HK-2 (cell line): Measurements from ENCODE around the gene ZBTB43.

Experiments
- DNase-seq: peaks from one replicate; pipeline ENCODE4 v3.0.0-alpha.2; 2018; ENCODE audit not compliant: unreplicated experiment

ZBTB43 gene

DNA sequence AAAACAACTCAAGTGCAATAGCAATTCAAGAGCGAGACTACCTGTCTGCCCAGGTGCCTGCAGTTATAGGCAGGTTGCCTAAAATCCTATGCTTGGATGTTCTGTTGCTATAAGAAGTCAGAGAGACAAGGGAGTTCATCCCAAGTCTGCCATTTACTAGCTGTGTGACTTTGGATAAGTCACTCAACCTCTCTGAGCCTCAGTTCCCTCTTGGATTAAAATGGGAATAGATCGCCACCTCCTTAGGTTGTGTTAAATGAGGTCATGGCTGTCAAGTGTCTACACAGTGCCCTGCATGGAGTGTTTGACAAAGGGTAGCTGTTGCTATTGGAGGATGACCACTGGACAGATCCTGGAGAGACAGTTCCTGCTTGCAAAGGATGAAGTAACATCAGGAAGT lies 54.3 kb downstream of the ZBTB43 start:
- no peak for DNase-seq

DNA sequence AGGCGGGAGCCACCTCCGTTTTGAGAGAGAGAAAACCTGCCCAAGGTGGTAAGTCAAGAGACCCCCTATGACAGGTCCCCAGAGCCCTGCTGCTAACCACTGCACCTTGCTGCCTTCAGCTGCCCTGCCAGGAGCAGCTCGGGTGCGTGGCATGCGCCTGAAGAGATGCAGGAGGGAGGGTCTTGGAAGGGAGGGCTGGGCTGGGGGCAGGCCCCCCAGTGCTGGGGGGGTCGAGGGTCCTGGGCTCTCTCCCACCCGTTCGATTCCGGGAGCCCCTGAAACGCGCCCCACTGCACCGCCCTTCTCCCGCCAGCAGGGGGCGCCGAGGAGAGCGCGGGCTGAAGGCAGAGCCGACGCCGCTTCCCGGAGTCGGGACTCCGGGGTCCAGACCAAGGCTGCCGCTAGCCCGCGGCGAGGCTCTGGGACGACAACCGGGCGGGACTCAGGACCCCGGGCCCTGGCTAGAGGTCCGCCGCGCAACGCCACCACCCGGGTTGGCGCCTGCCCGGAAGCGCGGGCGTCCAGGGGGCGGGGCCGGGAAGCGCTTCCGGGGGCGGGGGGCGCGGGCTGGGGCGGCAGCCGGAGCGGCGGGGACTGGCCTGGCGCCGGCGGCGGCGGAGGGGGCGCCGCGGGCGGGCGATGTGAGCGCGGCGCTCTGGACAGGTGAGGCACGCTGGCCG lies 55.4 kb downstream of the ZBTB43 start, which contains the start of gene ZBTB34:
Gene ZBTB34, plus strand, starts transcription at position 563 of the 680 bp plus-strand sequence. CDS start 18,761 bp downstream, outside the sequence.
- DNase-seq = peak; percentile 69

GRCh38 chr9:126860757-126861466 lies 56.1 kb downstream of the ZBTB43 start:
- peak; percentile 47 for DNase-seq

- DNase-seq = no peak
Observed at GRCh38 chr9:126861707-126862103, 56.9 kb downstream of the ZBTB43 start.

DNA sequence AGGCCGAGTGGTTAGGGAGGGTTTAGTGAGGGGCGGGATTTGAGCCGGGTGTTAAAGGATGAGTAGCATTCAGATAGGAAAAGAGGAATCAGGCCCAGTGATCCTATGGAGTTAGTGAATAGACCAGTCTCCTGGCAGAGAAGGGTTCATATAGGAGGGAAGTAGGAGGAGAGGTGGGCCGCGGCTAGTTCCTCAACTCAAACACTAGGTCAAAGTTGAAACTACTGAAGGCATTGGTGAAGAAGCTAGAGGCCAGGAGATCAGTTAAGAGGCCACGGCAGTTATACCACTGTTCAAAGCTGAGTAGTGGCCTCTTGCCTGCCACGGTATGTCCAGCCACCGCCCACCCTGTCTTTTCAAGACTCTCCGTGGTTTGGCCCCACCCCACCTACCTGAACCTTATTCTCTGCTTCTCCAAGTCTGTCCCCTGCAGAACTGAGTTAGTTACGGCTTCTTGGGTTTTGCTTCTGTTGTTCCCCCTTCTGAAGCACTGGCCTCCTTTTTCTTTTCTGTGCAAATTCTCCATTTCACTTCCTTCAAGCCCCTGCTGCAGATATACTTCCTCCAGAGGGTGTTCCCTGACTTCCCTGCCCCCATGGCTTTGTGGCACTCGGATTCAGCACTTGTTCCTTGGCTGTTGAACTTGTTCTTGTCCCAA lies 57.4 kb downstream of the ZBTB43 start:
- no peak for DNase-seq

GRCh38 chr9:126864771-126865170 lies 59.9 kb downstream of the ZBTB43 start:
- no peak for DNase-seq

DNA sequence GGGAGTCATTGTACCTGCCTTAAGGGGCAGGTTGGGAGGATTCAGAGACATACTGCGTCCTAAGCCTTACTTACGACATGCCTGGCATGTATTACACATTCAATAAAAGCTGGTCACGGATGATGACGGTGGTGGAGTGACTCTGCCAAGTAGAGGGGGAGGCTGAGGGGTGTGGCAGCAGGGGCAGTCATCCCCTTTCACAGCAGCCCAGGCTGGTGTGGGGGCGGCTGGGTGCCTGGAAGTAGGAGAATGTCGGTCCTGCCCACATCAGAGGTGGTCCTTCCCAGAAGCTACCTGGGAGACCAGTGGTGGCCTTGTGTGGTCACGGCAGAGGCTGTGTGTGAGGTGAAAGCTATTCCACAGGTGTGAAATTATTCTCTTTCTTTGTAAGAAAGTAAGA lies 64.5 kb downstream of the ZBTB43 start:
- no peak for DNase-seq

DNA sequence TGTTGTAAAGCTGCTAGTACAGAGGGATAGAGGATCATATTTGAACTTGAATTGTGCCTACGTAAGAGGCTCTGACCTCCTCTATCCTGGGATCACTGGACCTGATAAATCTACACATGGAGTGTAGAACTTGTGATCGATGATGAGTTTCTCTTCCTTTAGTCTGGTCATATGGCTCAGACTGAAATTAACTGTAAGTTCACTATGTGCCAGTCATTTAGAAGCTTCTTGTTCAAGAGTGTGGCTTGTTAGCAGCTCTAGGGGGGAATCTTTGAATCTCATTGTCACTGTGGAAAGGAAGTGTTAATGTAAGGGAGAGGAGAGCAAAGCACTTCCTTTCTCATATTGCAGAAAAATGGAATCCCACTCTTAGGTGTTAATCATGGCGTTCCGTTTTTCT lies 67.7 kb downstream of the ZBTB43 start:
- no peak for DNase-seq

DNA sequence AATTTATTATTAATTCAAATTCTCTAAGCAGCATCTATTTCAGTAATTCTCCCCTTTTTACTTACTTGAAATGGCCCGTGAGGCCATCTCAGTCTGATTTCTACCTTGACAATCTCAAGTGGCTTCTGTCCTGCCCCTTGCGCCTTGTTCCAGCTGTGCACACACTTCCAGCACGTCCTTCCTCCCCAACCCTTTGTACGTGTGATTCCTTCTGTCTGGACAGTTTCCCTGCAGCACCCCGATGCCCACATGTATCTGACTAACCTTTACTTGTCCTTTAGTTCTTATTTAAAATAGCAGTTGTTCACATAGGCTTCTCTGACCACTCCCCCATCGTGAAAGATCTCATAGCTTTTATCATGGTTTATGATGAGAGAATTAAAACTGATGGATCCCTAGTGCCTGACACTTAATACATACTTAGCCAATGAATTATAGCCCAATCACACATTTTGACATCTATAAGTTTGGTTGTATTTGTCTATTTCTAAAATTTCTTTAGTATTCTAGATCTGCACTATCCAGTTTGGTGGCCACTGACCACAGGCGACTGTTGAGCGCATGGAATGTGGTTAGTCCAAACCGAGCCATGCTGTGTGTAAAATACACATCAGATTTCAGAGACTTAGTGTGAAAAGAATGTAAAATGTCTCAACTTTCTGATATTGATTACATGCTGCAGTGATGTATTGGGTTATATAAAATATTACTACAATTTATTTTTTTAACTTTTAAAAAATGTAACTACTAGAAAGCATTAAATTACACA lies 69.9 kb downstream of the ZBTB43 start:
- DNase-seq = no peak

DNA sequence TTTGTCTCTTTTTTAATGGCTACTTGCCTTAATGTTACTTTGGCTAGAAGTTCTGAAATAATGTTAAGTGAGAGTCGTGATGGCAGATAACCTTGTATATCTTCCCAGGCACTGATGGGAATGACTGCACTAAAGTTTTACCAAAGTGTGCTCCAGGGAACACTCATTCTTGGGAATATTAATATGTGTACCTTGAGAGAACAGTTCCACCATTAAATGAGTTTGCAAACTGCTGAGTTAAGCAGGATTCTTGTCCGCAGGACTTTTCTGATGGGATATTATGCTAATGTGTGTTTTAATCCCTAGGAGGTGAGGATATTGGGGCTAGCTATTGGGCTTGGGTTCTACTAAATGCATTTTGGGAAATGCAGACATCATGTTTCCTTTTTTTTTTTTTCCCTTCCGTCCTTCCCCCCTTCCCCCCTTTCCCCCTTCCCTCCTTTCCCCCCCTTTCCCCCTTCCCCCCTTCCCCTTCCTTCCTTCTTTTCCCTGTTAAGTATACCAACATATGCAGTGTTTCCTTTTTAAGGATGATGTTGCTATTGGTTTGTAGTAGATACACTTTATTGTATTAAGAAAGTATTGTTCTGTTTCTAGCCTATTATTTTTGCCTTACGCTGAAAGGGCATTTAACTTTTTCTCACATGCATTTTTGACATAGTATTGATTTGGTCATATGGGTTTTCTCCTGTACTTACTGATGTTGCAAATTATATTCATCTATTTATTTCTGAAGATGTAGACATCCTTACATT lies 71.1 kb downstream of the ZBTB43 start:
- DNase-seq = no peak

GRCh38 chr9:126876531-126876930 lies 71.7 kb downstream of the ZBTB43 start:
- no peak for DNase-seq

DNA sequence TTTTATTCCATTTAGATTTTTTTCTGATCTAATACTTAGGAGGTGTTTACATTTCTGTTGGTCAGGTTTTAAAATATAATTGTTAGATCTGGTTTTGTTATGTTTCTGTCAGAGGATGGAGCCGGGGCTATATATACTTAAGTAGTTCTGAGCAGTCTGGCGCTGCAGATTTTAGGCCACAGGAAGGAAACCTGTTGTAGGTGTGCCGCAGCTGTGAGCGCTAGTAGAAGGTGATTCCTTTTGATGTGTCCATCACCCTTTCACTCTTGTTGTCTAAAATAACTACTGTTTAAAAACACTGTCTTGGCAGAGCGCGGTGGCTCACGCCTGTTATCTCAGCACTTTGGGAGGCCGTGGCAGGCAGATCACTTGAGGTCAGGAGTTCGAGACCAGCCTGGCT lies 72.6 kb downstream of the ZBTB43 start:
- no peak for DNase-seq

DNA sequence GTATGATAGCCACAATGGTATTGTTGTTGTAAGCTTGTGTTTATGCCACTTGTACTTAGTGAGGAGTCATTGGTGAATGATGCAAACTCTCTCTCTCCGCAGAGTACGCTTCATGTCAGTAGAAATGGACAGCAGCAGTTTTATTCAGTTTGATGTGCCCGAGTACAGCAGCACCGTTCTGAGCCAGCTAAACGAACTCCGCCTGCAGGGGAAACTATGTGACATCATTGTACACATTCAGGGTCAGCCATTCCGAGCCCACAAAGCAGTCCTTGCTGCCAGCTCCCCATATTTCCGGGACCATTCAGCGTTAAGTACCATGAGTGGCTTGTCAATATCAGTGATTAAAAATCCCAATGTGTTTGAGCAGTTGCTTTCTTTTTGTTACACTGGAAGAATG lies 74.4 kb downstream of the ZBTB43 start:
- DNase-seq = no peak

GRCh38 chr9:126880226-126880946 lies 75.5 kb downstream of the ZBTB43 start:
- no peak for DNase-seq

GRCh38 chr9:126880947-126881332 lies 76.1 kb downstream of the ZBTB43 start:
- DNase-seq = no peak

DNA sequence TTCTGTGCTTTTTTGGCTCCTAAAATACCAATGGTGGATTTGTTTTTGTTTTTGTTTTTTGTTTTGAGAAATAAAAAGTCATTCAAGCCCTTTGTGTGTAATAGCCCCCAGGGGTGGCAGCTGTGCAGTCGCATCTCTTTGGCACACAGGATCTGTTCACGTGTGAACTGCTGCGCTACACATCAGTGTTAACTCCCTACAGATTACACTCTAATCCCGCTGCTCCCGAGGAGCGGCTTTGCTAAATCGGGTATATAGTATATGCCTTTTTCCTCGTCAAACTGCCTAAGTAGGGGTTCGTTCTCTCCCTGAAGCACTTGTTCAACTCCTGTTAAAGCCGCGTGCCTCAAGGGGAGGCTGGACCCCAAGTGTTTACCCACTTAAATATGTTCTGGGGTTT lies 77.9 kb downstream of the ZBTB43 start:
- no peak for DNase-seq

DNA sequence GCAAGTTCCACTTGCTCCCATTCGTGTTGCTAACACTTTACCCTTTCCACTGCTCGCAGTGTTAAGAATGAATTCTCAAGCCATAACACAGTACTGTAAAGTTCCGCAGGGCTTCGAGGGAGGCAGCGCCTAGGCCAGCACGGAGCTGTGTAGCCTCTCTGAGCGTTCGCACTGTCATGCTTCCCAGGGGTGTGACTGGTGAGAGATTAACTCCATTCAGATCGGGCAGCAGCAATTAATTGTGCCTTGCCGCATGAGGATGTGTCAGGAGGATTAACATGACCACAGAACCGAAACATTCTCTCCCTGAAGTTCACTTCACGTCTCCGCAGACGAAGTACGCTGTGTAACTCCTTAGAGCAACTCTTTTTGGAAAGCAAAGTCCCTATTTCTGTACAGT lies 78.8 kb downstream of the ZBTB43 start:
- peak; percentile 76 for DNase-seq

- no peak for DNase-seq
Observed at GRCh38 chr9:126885131-126885641, 80.3 kb downstream of the ZBTB43 start.

DNA sequence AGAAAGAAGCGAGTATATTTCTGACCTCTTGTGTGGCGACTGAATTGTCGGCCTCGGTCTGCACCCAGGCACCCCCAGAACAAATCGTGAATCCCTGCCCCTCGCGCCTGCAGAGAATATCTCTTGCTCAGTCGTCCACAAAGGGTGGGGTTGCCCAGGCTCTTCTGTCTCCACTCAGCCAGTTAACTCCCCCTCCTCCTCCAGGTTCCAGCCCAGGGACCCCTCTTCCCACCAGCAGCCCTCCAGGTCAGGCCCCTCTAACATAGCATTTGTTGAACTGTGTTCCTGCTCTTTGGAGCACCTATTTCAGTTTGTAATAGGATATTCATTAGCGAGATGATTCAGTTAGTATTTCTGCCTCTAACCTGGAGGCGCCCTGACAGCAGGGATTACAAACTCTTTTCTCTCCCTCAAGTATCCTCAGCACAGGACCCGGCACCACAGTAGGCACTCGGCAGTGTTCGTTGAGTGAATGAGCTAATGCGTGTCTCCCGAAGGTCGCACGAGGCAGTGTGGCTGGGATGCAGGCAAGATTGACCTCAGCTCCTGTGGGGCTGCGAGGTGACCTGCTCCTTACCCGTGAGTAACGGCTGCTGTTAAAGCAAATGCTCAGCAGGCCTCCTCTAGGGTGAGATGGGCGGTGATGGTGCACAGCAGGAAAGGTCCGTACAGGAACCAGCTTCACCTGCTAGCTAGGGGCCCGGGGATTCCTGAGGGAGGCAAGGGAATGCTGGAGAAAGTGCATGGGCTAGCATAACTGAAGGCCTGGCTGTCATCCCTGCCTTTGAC lies 81.4 kb downstream of the ZBTB43 start:
- no peak for DNase-seq

DNA sequence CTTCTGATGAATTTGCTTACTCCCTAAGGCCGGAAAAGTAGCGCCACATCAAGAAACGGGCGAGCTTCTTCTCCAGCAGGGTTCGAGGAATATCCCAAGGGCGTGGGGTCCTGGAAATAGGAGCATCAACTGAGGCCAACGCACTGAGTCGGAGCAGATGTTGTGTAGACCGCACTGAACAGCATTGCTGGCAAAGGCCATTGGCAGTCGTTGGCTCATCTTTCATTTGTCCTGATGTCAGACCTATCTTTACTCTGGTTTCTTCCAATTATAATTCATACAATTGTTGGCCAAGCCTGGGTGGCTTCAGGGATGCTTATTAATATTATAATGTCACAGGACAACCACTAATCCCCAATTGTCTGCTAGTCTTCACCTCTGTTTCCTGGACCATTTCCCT lies 82.1 kb downstream of the ZBTB43 start:
- DNase-seq = no peak
